GM18867 (cell line): ENCODE measurements around the gene PICK1.
"Not testable (repeated sequence)": the region's sequence is repeated elsewhere in the genome, so short reads cannot be mapped to it uniquely, and the experiment has no call there.

Experiments used
- ATAC-seq: cut with Tn5 transposase; IDR thresholded peaks from one replicate; pipeline ENCODE4 v1.9.1; 2021; ENCODE audit warnings: mild to moderate bottlenecking, moderate library complexity; ENCODE audit not compliant: unreplicated experiment

PICK1 gene

DNA sequence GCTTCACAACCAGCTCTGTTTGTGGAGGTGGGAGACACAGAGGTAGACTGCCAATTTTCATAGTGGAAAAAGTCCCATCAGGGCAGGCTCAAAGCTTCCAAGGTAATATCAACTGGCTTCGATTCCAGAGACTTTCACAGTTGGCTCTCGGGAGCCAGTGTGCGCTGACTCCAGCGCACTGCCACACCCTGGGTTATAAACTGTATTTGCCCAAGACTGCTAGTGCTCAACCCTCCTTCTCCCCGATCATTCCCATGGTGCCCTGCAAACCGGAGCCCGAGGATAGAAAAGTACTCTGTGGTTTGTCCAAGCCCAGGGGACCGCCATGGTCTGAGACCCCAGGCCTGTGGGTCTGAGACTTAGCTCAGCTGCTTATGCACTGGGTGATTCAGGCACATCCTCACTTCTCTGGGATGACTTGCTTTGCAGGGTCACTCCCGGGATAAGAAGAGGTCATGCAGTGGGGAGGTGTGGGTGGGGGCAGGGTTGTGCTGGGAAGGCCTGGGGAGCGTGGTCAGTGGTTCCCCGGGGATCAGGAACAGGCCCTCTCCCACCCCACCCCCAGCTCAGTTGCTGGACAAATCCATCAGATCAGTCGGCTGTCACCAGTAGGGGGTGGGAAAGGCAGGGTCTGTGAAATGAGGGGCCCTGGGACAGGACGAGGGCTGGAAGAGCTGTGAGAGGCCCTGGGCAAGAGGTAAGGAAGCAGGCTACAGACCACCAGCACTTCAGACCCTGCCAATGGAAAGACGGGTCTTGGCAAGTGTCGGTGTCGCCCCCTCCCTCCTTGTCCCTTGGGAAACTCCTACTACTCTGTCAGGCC, 26.7 kb upstream of the PICK1 start:
- no peak for ATAC-seq

- no peak for ATAC-seq
Measured at GRCh38 chr22:38031491-38031890, 25.7 kb upstream of the PICK1 start.

- no peak for ATAC-seq
Measured at GRCh38 chr22:38032681-38033521, 24.3 kb upstream of the PICK1 start.

- ATAC-seq = no peak
Measured at GRCh38 chr22:38033522-38034277, 23.5 kb upstream of the PICK1 start.

- ATAC-seq = no peak
Measured at GRCh38 chr22:38034278-38034882, 22.8 kb upstream of the PICK1 start.

- no peak for ATAC-seq
Measured at GRCh38 chr22:38034884-38035529, 22.2 kb upstream of the PICK1 start.

GRCh38 chr22:38035530-38035885, 21.7 kb upstream of the PICK1 start:
- ATAC-seq = no peak

GRCh38 chr22:38036392-38037062, 20.7 kb upstream of the PICK1 start:
- no peak for ATAC-seq

- not testable (repeated sequence) for ATAC-seq
Measured at GRCh38 chr22:38037367-38038150, 19.6 kb upstream of the PICK1 start.

- no peak for ATAC-seq
Measured at GRCh38 chr22:38038426-38038825, 18.8 kb upstream of the PICK1 start.

- ATAC-seq = no peak
Measured at GRCh38 chr22:38038890-38039812, 18.1 kb upstream of the PICK1 start.

DNA sequence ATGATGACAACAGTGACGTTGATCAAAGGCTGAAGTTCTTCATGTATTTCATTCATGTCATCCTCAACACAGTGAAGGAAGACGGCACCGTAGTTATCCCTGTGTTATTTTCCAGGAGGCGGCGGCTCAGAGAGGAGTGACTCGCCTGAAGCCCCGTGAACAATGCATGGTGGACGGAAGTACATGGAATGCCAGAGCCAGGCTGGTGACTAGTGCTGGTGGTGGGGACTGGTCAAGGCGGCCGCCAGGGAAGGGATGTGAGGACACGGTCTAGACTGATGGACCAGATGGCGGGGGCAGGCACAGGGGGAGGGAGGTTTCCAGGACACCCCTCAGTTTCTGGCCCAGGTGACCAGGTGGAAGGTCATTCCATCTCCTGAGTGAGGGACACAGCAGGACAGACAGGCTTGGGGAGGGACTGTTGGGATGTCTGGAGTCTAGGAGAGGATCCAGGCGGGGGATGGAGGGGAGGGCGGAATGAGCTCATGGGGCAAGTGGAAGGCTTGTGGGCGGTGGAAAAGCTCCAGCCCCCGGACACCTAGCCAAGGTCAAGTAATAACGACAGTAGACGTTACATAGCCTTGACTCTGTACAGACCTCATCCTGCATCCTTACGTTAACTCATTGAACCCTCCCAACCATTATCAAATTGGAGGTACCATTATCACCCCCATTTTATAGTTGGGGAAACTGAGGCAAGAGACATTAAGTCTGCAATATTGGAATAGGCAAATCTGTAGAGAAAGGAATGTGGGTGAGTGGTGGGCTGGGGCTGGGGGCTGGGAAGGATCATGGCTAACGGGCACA, 16.0 kb upstream of the PICK1 start:
- no peak for ATAC-seq

DNA sequence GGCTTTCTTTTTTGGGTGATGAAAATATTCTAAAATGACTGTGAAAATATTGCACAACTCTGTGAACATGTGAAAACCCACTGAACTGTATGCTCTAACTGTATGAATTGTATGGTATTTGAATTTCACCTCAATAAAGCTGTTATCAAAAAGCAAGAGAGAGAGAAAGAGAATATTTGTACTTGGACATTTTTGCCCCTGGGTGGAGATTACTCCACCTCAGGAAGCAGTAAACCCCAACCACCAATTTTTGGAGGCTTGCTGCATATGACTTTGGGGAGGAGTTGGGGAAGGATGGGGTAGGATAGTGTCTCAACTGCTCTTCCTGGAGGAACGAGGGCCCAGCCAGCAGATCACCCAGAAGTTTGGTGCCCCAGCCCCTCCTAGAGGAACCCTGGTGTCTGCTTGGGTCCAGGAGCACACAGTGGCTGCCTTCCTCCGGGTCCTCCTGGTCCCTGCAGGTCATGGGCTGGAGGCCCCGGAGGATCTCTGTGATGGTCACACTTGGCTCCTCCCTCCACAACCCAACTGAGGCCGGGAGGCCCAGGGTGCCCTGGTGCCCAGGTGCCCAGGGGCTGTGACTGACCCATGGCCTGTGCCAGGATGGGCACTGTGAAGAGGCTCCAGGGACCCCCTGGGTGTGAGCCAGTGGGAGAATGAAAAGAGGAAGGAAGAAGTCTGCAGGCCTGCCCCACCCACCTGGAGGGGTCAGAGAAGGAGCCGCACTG, 15.3 kb upstream of the PICK1 start:
- ATAC-seq = no peak

GRCh38 chr22:38042488-38042790, 14.8 kb upstream of the PICK1 start:
- no peak for ATAC-seq

DNA sequence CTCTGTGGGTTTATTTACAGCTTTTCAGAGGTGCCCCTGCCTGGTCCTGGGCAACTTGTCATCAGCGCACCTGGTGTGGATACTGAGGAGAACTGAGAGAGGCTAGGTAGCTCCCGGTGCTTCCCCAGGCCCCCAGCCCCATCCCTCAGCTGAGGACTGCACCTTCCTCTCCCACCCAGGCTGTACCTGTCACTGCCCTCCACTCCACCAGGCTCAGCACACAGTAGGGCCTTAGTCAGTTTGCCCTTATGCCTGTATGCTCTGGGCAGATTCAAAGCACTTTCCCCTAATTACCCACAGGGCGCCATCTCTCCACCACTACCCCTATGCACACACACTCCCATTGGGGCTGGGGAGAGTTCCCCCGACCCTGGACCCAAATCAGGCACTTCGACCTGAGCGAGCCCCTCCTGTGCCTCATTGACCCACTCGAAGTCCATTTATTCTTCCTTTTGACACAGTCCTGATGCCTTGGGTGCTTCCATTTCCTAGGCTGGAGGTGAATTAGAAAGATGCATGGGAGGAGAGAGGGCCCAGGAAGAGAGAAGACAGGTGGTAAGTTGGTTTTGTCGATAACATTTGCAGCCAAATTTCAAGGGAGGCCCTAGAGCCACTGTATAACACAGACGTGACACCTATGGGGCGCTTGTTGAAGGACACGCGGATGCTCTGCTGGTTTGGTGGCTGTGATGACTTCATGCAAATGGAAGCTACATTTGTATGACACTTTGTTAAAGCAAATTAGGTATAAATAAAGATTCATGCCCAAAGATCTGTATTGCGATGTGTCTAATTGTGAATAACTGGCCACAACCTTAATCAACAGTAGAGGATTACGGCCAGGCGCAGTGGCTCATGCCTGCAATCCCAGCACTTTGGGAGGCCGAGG, 13.8 kb upstream of the PICK1 start:
- ATAC-seq = no peak
